ENCODE measurements around the gene SGPL1.

SGPL1 gene

DNA sequence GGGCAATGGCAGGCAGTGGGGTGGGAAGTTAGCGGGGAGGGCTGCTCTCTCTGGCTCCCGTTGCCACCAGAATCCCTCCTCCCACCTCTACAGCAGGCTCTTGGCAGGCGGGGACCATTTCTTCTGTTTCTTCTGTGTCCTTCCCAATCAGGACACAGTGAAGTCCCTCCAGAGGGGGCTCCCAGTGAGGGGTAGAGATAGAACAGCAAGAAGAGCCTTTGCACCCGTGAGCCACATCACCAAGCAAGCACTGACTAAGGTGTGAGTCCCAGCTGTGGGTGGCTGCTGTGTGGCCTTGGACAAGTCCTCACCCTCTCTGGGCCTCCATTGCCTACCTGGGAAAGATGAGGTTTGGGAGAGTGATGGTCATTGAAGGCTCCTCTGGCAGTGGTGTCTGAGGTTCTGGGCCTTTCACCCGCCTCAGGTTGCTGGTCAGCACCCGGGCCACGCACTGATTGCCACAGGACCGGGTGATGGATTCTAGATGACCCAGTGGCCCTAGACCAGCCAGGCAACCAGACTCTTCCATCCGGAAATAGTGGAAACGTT, 98.6 kb downstream of the SGPL1 start:
- no peak for TF ChIP-seq YY1 (IDR thresholded peaks at IDR 0.05; ENCODE audit: low read depth)
- TF ChIP-seq, protein P1, sequence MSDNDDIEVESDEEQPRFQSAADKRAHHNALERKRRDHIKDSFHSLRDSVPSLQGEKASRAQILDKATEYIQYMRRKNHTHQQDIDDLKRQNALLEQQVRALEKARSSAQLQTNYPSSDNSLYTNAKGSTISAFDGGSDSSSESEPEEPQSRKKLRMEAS (IDR thresholded peaks at IDR 0.05) = no peak
- TF ChIP-seq CREB1 (IDR thresholded peaks at IDR 0.05; ENCODE audit: low read depth) = no peak
- TF ChIP-seq FOXM1 (IDR thresholded peaks at IDR 0.05; ENCODE audit: borderline replicate concordance, low read depth) = no peak
- TF ChIP-seq TAF1 (IDR thresholded peaks at IDR 0.05; ENCODE audit: low read depth) = no peak
- no peak for TF ChIP-seq EGR1 (IDR thresholded peaks at IDR 0.05)
- no peak for TF ChIP-seq ZBTB7A (IDR thresholded peaks at IDR 0.05; ENCODE audit: low read depth)
- TF ChIP-seq, protein P2, sequence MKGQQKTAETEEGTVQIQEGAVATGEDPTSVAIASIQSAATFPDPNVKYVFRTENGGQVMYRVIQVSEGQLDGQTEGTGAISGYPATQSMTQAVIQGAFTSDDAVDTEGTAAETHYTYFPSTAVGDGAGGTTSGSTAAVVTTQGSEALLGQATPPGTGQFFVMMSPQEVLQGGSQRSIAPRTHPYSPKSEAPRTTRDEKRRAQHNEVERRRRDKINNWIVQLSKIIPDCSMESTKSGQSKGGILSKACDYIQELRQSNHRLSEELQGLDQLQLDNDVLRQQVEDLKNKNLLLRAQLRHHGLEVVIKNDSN (IDR thresholded peaks at IDR 0.05) = no peak
- TF ChIP-seq NFIC (IDR thresholded peaks at IDR 0.05) = no peak
- no peak for TF ChIP-seq TCF12 (IDR thresholded peaks at IDR 0.05; ENCODE audit: low read depth)
- TF ChIP-seq, protein P3, sequence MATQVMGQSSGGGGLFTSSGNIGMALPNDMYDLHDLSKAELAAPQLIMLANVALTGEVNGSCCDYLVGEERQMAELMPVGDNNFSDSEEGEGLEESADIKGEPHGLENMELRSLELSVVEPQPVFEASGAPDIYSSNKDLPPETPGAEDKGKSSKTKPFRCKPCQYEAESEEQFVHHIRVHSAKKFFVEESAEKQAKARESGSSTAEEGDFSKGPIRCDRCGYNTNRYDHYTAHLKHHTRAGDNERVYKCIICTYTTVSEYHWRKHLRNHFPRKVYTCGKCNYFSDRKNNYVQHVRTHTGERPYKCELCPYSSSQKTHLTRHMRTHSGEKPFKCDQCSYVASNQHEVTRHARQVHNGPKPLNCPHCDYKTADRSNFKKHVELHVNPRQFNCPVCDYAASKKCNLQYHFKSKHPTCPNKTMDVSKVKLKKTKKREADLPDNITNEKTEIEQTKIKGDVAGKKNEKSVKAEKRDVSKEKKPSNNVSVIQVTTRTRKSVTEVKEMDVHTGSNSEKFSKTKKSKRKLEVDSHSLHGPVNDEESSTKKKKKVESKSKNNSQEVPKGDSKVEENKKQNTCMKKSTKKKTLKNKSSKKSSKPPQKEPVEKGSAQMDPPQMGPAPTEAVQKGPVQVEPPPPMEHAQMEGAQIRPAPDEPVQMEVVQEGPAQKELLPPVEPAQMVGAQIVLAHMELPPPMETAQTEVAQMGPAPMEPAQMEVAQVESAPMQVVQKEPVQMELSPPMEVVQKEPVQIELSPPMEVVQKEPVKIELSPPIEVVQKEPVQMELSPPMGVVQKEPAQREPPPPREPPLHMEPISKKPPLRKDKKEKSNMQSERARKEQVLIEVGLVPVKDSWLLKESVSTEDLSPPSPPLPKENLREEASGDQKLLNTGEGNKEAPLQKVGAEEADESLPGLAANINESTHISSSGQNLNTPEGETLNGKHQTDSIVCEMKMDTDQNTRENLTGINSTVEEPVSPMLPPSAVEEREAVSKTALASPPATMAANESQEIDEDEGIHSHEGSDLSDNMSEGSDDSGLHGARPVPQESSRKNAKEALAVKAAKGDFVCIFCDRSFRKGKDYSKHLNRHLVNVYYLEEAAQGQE (IDR thresholded peaks at IDR 0.05; ENCODE audit: low read depth) = no peak
- TF ChIP-seq CEBPB (IDR thresholded peaks at IDR 0.05) = no peak
- TF ChIP-seq EP300 (IDR thresholded peaks at IDR 0.05; ENCODE audit: borderline replicate concordance) = no peak
- TF ChIP-seq RAD21 (IDR thresholded peaks at IDR 0.05; ENCODE audit: low read depth) = no peak
- no peak for TF ChIP-seq TEAD4 (IDR thresholded peaks at IDR 0.05)

DNA sequence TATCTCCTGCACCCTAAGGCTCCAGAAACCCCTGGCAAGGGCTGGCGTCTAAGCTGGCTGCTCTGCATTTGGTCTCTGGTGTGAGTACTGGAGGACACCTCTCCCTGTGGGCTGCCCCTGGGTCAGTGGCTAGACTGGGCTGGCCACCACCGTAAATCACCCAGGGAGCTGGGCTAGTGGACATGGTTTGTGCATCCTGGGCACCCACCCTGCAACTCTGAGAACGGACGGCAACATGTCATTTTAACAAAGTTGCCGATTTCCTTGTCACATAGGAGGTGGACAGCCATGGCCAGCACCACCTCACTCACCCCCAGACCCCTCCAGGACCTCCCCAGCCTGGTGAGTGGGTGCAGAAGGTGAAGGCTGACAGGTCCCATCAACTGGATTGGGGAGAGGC, 99.5 kb downstream of the SGPL1 start:
- no peak for TF ChIP-seq NFIC (IDR thresholded peaks at IDR 0.05)
- TF ChIP-seq TAF1 (IDR thresholded peaks at IDR 0.05; ENCODE audit: low read depth) = no peak
- no peak for TF ChIP-seq FOXM1 (IDR thresholded peaks at IDR 0.05; ENCODE audit: borderline replicate concordance, low read depth)
- no peak for TF ChIP-seq EP300 (IDR thresholded peaks at IDR 0.05; ENCODE audit: borderline replicate concordance)
- TF ChIP-seq, protein P1 (IDR thresholded peaks at IDR 0.05) = no peak
- TF ChIP-seq ZBTB7A (IDR thresholded peaks at IDR 0.05; ENCODE audit: low read depth) = no peak
- TF ChIP-seq, protein P2 (IDR thresholded peaks at IDR 0.05) = no peak
- no peak for TF ChIP-seq EGR1 (IDR thresholded peaks at IDR 0.05)
- TF ChIP-seq TEAD4 (IDR thresholded peaks at IDR 0.05) = no peak
- TF ChIP-seq TCF12 (IDR thresholded peaks at IDR 0.05; ENCODE audit: low read depth) = no peak
- no peak for TF ChIP-seq YY1 (IDR thresholded peaks at IDR 0.05; ENCODE audit: low read depth)
- no peak for TF ChIP-seq RAD21 (IDR thresholded peaks at IDR 0.05; ENCODE audit: low read depth)
- TF ChIP-seq, protein P3 (IDR thresholded peaks at IDR 0.05; ENCODE audit: low read depth) = no peak

DNA sequence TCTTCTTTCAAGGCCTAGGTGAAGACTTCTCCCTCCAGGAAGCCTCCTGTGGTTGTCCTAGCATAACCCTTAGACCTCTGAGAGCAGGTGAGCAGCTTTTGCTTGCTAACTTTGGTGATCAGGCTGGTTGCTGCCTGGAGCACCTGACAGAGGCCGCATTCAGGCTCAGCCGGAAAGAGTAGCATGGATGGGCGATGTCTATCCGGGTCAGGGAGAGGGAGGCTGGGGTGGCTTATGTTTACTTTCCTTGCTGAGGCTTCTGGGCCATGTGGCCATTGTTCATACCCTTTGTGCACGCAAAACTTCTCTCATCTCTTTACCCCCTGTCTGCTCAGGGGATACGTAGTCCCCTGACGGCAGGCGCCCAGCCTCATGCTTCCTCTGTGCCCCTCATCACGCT, 100.1 kb downstream of the SGPL1 start:
- no peak for TF ChIP-seq RAD21 (IDR thresholded peaks at IDR 0.05; ENCODE audit: low read depth)

DNA sequence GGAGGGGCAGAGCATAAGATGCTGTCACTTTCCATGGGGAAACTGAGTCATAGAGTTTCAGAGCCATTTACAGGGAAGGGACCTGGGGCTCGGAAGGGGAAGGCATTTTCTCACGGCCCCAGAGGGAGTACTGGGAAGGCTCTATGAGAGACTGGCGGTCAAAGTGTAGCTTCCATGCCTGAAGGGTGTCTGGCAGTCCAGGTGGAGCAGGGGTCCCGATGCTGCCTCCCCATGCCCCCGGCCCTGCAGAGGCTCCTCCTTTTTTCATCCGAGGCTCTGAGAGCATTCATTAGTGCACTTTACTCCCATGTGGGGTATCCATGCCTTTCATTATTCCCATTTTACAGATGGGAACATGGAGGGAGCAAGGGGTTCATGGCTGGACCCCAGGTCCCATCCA, 100.5 kb downstream of the SGPL1 start:
- TF ChIP-seq, protein P3 (IDR thresholded peaks at IDR 0.05; ENCODE audit: low read depth) = no peak
- TF ChIP-seq, protein P2 (IDR thresholded peaks at IDR 0.05) = no peak
- no peak for TF ChIP-seq CEBPB (IDR thresholded peaks at IDR 0.05)
- no peak for TF ChIP-seq TAF1 (IDR thresholded peaks at IDR 0.05; ENCODE audit: low read depth)
- no peak for TF ChIP-seq CREB1 (IDR thresholded peaks at IDR 0.05; ENCODE audit: low read depth)
- TF ChIP-seq EGR1 (IDR thresholded peaks at IDR 0.05) = no peak
- TF ChIP-seq, protein P1 (IDR thresholded peaks at IDR 0.05) = no peak

Data from Ishikawa (cell line).